GM12892 (cell line): ENCODE measurements around the gene CRYBA2.

ENCODE experiments used
- POLR2A ChIP-seq: IDR thresholded peaks from 2 replicates; pipeline ENCODE4 v1.6.1; 2011; ENCODE audit warnings: low read depth, low read length, control low read depth
- TAF1 ChIP-seq: IDR thresholded peaks from 2 replicates; pipeline ENCODE4 v1.6.1; 2011; ENCODE audit warnings: low read depth, mild to moderate bottlenecking, control low read depth, low read length, borderline replicate concordance

DNA sequence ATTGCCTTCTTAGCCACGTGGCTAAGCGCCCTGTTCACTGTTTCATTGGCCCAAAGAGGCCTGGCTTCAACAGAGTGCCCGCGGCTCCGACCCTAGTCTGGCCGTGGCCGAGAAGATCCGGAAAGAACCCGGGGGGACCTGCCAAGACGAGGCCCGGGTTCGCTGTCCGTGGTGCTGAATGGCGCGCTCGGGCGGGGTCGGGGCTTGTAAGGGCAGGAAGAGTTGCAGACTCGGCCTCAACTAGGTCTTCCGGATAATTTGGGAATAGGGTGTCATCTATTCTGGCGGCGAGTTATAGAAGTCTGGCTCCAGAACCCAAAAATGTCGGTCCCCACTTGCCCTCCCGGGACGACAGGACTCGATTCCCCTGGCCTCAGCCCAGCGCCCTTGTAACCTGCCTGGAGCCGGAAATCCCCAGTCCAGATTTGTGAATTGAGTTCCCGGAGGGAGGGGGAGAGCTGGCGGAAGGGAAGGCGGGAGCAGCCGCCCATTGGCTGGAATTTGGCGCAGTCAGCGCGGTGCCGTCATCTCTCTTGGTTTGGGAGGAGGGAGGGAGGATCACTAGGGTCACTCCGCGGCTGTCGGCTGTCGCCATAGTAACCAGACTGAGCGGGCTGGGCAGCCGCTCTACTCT is 30.2 kb downstream of the CRYBA2 start:
- TF ChIP-seq POLR2A (no peak), TAF1 (no peak)
